ENCODE data around the gene ABR. TPM values are rescaled to one million over a fixed set of nuclear protein-coding genes. Genes with fewer than 3 reads are reported as not detected.

ABR gene
- total RNA-seq, 1 donor from 2014 or later, result 57.8 TPM

DNA sequence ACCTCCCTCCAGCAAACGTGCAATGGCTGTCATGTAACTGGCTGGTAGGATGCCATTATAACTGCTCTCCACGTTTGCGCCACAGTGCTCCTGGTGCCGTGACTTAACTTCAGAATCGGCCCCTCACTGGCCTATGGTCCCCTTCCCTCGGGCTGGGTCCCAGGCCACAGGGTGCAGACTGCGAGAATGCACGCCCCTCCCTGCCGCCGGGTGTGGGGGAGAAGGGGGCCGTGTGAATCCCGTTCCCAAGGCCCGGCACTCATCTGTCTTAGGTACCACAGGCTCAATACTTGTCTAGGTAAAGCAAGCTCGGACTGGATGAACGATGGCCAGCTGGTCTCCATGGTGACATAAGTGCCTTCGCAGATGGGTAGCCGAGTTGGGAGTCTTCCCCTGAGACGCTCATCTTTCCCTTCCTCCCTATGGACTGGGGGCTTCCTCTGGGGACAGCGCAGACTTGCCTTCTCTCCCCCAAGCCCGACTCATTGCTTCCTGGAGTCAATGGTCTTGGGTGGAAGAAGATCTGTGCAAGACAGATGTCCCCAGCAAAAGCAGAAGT lies 145.1 kb downstream of the ABR start:
- DNase-seq (ENCODE audit: low read depth, low spot score), result no peak

DNA sequence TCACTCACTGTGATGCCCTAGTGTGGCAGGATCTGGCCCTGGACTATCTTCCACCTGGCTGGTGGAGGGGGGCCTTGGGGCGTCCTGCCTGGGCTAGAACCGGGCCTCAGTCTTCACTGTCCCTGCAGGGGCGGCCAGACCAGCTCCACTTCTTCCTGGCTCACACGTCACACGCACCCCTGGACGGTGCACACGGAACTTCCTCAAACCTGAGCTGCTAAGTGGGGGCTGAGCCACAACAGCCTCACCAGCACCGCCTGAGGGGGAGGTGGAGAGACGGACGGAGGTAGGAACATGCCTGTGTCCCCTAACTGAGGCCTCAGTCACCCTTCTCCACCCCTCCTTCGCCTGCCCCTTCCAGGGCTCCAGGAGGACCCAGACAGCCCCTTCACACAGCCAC lies 146.3 kb downstream of the ABR start:
- DNase-seq (ENCODE audit: low read depth, low spot score), result no peak

DNA sequence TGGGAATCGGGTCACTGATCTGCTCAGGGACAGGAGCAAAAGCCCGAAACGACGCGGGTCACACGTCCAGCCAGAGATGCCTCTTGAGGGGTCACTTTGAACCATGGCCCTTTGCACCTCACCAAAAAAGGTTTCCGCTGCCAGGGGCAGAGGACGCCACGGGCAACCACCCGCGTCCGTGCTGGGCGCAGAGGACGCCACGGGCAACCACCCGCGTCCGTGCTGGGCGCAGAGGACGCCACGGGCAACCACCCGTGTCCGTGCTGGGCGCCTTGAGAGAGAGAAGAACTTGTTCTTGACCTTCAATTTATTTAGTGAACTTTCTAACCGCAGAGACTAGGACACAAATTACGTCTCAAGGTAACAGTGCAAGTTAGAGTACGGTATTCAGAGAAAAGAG lies 147.4 kb downstream of the ABR start:
- no peak for DNase-seq (ENCODE audit: low read depth, low spot score)

DNA sequence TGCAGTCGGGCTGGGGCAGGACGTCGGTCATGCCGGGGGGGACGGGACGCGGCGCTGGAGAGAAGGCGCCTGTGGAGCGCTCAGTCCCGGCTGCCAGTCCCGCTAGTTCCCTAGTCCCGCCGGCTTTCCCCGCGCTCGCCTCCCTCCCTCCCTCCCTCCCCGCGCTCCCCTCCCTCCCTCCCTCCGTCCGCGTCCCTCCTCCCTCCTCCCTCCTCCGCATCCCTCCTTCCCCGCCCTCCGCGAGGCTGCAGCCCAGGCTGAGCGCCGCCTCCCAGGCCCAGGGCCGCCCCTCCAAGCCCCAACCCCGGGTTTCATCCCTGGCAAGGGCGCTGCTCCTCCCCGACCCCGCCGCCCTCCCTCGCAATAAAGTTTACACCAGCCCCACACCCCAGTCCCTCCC lies 148.1 kb downstream of the ABR start:
- DNase-seq (ENCODE audit: low read depth, low spot score), result no peak

DNA sequence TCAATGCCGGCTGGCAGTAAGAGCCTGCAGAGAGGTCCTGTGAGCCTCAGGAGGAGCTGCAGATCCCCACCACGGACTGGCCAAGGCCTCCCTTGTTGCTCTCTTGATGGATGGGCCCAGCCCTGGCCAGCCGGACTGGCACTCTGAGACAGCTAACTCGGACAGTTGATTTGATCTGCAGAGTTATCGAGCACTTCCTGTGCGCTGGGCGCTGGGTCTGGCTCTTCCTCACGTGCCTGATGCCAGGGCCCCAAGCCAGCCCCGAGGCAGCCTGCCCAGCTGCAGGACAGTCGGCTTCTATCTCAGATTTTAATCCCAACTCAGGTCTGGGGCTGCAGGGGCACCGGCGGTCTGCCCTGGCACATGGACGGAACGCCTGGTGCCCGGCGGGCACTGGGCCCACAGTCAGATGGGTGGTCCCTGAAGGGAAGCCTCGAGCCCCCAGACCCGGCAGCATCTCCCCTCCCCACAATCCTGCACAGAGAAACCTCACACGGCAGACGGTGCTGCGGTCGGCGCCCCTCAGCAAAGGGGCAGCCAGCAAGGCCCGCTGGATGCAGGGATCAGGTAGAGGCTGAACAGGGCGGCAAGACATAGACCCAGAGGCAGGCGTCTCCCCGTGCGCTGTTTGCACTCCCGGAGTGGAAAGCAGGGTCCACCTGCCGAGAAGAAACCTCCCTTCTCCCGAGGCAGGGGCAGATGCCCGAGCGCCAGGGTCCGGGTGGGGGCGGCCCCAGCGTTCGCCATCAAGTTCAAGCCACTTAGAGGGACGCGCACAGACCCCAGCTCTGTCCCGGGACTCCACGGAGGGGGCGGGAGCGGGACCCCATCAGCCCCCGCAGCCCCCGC lies 148.9 kb downstream of the ABR start:
- DNase-seq (ENCODE audit: low read depth, low spot score), result no peak

DNA sequence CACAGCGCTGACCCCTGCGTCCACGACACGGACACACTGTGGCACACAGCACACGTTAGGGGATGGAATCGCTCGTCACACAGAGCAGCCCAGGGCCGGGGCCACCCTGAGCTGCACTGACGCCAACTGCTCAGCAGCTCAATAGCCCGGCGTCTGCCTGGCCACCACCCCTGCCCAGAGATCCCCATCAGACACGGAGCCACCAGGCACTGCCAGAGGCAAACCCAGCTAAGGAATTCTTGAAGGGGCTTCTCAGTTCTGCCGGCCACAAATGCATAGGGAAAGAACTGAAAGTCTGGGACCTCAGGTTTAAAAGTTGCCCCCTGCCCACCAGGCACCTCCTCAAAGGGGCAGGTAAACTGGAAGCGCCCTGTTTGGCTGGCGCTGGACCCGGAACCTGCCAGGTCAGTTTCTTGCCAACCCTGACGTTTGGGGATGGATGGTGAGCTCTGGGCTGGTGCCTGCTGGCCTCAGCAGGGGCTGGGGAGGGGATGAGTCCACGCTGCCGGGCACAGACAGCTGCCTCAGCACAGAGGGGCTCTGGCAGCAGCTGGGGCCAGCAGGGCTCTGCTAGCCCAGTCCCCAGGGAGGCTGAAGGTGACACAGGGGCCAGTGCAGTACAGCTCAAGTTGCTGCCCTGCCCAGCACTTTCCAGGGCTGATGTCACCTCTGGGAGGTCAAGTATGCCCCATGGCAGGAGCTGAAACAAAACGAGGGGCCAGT lies 149.7 kb downstream of the ABR start:
- no peak for DNase-seq (ENCODE audit: low read depth, low spot score)

DNA sequence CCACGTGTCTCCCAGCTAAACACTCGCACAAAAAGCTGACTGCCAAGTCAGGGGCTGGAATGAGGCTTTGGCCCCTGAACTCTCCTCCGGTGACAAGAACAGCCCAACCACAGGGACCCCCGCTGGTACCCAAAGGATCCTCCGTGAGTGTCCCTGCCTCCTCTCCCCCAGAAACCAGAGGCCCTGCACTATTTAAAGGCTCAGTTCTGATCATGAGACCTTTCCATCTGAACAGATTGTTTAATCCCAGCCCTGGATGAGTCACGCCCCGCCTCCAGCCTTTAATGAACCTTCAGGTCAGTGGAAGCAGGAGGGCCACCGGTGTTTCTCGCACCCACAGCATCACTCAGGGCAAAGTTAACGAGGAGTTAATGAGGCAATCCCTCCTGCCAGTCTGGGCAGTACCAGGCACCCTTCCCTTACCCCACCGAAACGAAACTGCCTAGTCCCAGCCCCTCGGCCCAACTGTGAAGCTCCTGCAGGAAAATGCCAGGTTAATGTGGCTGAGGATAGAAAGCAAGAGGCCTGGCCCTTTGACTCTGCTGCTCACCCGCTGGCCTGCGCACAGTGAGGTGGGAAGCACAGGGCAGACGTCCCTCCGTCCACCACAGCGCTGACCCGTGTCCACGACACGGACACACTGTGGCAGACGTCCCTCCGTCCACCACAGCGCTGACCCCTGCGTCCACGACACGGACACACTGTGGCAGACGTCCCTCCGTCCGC lies 150.4 kb downstream of the ABR start:
- DNase-seq (ENCODE audit: low read depth, low spot score), result no peak

DNA sequence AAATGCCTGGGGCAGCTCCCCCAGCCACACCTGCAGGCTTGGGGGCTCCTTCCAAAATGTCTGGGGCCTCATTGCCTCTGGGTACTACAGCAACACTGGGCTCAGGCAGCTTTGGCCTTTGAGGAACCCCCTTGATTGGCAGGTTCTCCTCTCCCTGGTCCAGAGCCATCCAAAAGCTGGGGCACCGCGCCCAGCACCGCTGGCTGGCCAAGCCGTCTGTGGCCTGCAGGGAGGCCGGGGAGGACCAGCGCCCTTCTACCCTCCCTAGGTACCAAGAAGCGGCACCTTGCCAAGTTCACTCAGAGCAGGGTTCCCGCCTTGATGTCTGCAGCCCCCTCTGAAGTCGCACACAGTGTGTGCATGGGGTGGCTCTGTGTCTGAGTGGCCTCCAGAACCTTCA lies 152.7 kb downstream of the ABR start:
- DNase-seq (ENCODE audit: low read depth, low spot score), result no peak

DNA sequence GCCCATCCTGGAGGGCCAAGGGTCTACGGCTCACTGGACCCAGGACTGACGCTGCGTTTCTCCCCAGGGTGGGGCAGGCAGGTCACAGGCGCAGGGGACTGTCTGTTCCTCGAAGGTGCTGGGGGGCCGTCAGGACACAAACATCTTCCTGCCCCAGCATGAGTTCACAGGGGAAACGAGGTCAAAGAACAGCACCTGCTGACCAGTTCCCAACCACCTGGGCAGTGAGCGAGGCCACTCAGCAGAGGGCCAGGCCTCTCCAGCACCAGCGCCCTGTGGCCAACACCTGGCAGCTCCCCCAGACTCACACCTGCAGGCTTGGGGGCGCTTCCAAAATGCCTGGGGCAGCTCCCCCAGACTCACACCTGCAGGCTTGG lies 153.2 kb downstream of the ABR start:
- no peak for DNase-seq (ENCODE audit: low read depth, low spot score)

DNA sequence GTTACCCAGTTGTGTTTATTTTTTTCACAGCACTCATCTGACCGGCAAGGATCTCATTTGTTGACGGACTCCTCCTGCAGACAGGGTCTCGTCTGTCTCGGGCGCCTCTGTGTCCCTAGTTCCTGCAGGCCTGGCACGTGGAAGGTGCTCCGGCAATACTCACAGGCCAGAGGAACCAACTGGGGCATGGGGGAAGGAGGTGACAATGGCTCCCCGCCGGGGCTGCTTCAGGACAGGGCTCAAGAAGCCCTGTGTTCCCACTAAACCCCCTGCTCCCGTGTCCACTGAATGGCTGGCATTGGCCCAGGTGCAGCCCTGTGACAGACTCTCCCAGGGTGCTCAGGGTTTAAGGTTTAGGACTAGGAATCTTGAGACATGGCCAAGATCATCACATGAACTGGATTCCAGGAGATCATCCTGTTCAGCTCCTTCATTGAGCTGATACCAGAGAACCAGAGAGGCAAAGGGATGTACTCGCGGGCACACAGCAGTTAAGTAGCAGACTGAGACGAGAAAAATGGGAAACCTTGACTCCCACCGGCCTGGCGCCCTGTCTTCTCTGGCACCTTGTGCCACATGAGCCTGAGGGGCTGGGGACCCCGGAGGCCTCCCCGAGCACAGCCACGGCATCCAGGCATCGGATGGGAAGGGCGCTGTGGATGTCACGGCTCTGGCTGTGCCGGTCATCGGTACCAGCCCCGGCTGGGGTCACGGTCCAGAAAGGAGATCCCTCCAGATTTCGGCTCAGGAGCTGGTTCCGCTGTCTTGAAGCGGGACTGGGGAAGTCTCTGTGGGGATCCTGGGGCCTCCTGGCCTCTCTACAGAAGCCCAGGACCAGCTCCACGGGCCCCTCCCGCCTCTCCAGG lies 153.8 kb downstream of the ABR start:
- DNase-seq (ENCODE audit: low read depth, low spot score), result no peak

DNA sequence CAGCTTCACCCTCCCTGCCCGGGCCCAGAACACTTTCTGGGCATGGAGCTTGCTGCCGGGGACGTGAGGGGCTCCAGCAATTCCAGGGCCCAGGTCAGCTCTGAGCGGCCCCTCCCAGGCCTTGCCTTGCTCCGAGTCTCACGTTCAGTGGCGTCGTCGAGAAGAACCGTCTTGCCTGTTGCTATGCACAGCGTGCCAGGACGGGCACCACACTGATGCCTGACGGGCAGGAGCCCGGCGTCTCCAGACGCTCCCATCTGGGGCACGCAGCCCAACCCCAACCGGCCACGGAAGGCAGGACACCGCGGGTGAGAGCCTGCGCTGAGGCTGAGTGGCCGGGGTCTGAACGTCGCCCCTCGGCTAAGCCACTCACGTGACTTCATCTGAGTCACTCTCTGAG lies 155.7 kb downstream of the ABR start:
- DNase-seq (ENCODE audit: low read depth, low spot score), result no peak

DNA sequence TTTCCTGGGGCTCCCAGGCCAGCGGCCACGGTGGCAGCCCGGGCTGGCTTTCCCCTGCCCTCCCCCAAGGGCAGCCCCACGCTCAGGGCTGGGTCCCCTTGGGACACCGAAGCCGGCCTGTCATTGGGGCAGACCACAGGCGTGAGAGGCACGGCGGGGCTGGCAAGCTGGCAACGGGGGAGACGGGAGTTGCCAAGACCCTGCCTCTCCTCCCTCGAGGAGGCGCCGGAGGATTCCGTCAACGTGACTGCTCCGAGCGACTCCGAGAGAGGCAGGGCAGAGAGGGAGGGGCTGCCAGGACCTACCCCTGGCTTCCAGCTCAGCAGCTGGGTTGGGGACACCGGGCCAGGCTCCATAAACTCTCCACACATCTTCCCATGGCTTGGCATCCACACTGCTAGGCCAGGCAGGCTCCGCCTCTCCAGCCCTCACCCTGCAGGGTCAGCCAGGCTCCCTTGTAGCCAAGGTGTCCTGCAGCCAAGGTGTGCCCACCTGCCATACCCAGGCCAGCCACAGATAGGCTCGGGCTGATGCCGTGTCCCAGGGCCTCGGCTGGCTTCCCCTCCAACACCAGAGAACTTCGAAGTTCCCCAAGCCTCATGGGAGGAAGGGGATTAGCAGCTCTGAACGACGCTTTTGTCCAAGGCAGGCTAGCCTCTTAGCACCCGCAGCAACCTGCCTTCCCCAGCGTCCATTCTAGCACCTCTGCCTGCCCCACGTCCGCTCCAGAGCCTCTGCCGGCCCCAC lies 157.3 kb downstream of the ABR start:
- DNase-seq (ENCODE audit: low read depth, low spot score), result no peak

DNA sequence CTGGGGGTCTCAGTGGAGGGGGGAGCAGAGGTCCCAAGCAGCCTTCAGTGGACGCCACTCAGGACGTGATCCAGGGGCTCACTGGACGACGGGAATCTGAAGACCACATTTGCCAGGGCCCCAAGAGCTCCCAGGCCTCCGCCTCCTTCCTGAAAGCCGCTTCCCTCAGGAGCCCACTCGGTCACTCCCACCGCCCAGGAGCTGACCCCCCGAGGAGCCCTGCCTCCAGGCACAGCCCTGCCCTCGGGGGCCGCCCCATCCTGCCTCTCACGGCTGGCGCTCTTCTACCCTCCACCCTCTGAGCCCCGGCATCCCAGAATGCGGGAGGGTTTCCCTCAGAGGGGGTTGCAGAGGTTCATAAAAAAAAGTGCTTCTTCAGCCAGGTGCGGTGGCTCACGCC lies 158.6 kb downstream of the ABR start:
- DNase-seq (ENCODE audit: low read depth, low spot score), result no peak

DNA sequence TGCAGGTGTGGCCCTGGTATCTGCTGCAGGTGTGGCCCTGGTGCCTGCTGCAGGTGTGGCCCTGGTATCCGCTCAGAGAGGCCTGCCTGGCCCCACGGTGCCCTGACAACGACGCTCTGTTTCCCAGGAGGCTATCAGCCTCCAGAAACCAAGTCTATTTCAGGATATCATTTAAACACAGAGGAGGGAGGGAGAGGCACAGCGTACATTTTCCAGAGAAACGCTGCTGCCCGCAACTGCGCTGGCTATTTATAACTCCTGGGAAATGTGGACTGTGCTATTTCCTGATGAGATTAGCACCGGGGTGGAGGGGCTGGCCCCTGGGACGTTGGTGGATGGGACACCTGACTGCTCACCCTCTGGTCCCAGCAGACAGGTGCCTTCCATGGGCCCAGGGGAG lies 160.3 kb downstream of the ABR start:
- no peak for DNase-seq (ENCODE audit: low read depth, low spot score)

DNA sequence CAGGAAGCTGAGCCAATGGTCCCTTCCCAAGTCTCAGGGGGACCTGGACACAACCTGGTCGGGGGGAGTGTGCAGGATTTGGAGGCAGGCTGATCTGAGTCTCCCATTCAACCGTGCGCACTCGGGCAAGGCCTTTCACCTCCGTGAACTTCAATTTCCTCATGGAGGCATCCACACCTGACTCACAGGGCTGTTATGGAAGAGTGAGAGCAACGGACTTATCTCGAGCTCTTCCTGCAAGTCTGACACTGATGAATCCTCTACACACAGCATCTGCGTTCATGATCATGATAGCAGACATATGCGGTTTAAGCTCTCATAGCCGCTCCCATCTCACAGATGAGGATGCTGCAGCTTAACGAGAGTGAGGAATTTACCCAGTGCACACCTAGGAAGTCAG lies 161.2 kb downstream of the ABR start:
- DNase-seq (ENCODE audit: low read depth, low spot score), result no peak

DNA sequence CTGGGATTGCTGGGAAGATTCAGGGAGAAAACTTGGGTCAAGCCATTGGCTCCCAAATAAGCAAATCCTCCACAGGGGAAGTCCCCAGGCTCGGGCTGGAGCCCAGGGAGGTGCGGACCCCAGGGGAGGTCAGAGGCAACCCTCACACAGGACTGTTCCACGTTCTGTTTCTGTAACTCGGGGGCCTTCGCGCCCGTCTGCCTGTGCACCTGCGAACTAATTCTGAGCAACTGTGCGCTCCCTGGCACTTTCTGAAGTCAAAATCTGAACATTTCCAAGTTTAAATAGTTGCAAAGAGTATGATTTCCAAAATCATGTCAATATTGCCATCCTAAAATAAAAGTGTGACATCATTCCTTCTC lies 166.1 kb downstream of the ABR start:
- no peak for DNase-seq (ENCODE audit: low read depth, low spot score)

DNA sequence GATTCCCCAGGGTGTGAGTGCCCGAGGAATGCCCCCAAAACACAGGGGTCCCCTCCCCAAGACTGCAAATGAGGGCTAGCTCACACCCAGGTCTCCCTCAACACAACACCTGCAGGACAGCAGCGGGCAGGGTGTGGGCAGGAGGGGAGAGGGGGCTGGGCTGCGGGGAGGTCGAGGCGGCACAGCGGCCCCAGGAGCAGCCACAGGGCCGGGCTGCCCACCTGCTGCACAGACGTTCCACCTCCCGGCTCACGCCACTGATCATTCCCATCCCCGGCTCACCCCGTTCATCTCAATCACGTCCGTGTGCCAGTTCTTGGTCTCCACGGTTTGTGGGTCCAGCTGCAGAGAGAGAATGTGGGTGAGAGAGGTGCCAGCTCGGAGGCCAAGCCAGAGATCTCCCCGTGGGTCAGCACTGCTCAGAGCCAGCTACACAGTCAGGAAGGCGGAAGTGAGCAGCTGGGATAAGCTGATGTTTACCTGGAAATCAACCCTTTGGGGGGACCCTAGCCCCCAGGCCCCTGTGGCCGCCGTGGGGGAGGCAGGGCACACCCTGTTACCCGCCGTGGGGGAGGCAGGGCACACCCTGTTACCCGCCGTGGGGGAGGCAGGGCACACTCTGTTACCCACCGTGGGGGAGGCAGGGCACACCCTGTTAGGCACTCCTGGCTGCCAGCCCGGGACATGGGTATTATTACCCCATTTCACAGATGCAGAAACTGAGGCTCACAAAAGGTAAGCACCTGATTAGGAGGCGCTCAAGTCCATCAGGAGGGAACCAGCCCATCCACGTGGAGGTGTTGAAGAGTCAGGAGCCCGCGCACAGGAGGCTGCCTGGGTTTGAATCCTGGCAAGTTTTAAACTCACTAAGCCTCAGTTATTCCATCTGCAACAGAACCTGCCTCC lies 166.7 kb downstream of the ABR start:
- no peak for DNase-seq (ENCODE audit: low read depth, low spot score)

DNA sequence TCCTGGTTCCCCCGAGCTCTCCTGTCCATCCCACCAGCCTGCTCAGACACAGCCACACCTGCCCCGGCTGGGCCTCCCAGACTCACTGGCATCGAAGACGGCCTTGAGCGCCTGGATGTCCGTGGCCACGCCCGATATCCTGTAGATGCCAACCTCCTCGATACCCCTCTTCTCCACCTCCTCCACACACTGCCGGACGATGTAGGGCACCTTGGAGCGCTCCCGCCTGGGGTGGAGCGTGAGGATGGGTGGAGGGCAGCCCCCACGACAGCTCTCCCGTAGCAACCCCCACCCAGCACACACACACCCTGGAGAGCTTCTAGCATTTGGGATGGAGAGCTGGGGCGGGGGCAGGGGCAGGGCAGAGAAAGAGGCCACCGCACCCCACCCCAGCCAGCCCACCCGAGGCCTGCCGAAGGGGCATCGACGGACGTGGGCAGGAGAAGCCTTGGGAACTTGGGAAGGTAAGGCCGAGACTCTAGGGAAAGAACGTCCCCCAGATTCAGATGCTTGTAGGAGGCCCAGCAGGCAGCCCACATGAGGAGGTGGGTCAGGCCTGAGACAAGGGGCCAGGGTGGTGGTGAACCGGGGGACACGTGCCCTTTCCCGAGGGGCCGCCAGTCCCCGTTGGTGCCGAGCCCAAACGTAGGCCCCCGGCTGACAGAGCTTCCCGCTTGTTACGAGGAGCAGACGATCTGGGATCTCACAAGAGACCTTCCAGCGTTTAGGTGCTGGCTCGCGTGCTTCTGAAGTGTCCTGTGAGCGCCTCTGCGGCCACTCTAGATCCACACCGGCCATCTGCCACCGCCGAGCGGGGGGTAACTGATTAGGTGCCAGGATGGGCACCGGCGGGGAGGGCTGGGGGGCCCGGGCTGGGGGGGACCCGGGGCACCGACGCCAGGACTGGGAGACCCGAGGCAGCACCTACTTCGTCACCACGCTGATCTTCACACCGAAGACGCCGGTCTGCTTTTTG lies 167.7 kb downstream of the ABR start:
- DNase-seq (ENCODE audit: low read depth, low spot score), result no peak

All from pulmonary artery endothelial cell (primary cell).